ENCODE data around the gene GAS2L3. TPM values are rescaled to one million over a fixed set of nuclear protein-coding genes. Genes with fewer than 3 reads are reported as not detected.

Gene GAS2L3
- total and polyA plus RNA-seq, 8 donors, result 1.0 to 29.7 (median 1.8) TPM; not detected in 1

- DNase-seq, result no peak
- Histone ChIP-seq H3K27me3 (no peaks in the 10 kb centered on the region), H3K4me3 (no peak overlapping the region), H3K27ac (no peak overlapping the region), H3K4me1 (no peaks in the 10 kb centered on the region), H3K36me3 (no peaks in the 10 kb centered on the region), H3K9me3 (no peaks in the 10 kb centered on the region)
- intact Hi-C loops (cut with DNase I; ENCODE audit: low total_unique reads), result no loop called here
- WGBS, 5 donors, result 79 to 92% (median 88%) methylated on average over 3 of the region's 3 CpGs
- TF ChIP-seq POLR2AphosphoS5 (IDR thresholded peaks at IDR 0.05) (no peak), CTCF (IDR thresholded peaks at IDR 0.05) (no peak), POLR2A (IDR thresholded peaks at IDR 0.05) (no peak)
Measured at GRCh38 chr12:100651108-100651507, 77.6 kb downstream of the GAS2L3 start.

GRCh38 chr12:100651694-100652093, 78.2 kb downstream of the GAS2L3 start:
- H3K27ac ChIP-seq, result no peak overlapping the region
- H3K4me3 ChIP-seq, result no peak overlapping the region
- no peak for TF ChIP-seq EP300 (IDR thresholded peaks at IDR 0.05)
- TF ChIP-seq POLR2A (IDR thresholded peaks at IDR 0.05), result no peak
- TF ChIP-seq CTCF (IDR thresholded peaks at IDR 0.05), result no peak
- TF ChIP-seq POLR2AphosphoS5 (IDR thresholded peaks at IDR 0.05), result no peak
- no peak for DNase-seq
- intact Hi-C loops (cut with DNase I; ENCODE audit: low total_unique reads), result no loop called here
- 62 to 89% (median 82%) methylated on average over 4 of the region's 4 CpGs for WGBS, 5 donors
- no peaks in the 10 kb centered on the region for H3K27me3 ChIP-seq
- no peaks in the 10 kb centered on the region for H3K4me1 ChIP-seq
- H3K9me3 ChIP-seq, result no peaks in the 10 kb centered on the region
- no peaks in the 10 kb centered on the region for H3K36me3 ChIP-seq

GRCh38 chr12:100652488-100652887, 79.0 kb downstream of the GAS2L3 start:
- Histone ChIP-seq H3K4me3 (no peak overlapping the region), H3K27ac (no peak overlapping the region), H3K36me3 (no peaks in the 10 kb centered on the region), H3K27me3 (no peaks in the 10 kb centered on the region), H3K4me1 (no peaks in the 10 kb centered on the region), H3K9me3 (peaks cover 0 to 4% (median 0%) of the 10 kb centered on the region in 4 donors)
- intact Hi-C loops (cut with DNase I; ENCODE audit: low total_unique reads), result no loop called here
- no peak for DNase-seq
- WGBS, 5 donors, result 79 to 89% (median 84%) methylated on average over 3 of the region's 3 CpGs
- TF ChIP-seq POLR2AphosphoS5 (IDR thresholded peaks at IDR 0.05) (no peak), EP300 (IDR thresholded peaks at IDR 0.05) (no peak), CTCF (IDR thresholded peaks at IDR 0.05) (no peak), POLR2A (IDR thresholded peaks at IDR 0.05) (no peak)

- no peak overlapping the region for H3K27ac ChIP-seq
- WGBS, 5 donors, result 69 to 79% (median 74%) methylated on average over 4 of the region's 4 CpGs
- H3K4me1 ChIP-seq, result no peaks in the 10 kb centered on the region
Measured at GRCh38 chr12:100656141-100656540, 82.7 kb downstream of the GAS2L3 start.

More at GRCh38 chr12:100656141-100656540, 82.7 kb downstream of the GAS2L3 start:
- intact Hi-C loops (cut with DNase I; ENCODE audit: low total_unique reads), result no loop called here
- Histone ChIP-seq H3K4me3 (no peak overlapping the region), H3K27me3 (no peaks in the 10 kb centered on the region), H3K9me3 (peaks cover 0 to 5% (median 0%) of the 10 kb centered on the region in 4 donors), H3K36me3 (no peaks in the 10 kb centered on the region)
- DNase-seq, result no peak
- no peak for TF ChIP-seq EP300 (IDR thresholded peaks at IDR 0.05)
- TF ChIP-seq CTCF (IDR thresholded peaks at IDR 0.05), result no peak
- no peak for TF ChIP-seq POLR2A (IDR thresholded peaks at IDR 0.05)
- no peak for TF ChIP-seq POLR2AphosphoS5 (IDR thresholded peaks at IDR 0.05)
